ENCODE measurements around the gene LGALS7. TPM values are rescaled to one million over a fixed set of nuclear protein-coding genes. Genes with fewer than 3 reads are reported as not detected.

LGALS7 gene
- total and polyA plus RNA-seq, 2 of the 13 experiments (the other 11 are each of a cell fraction or from before 2014, with no cell fraction given) = 0.73 TPM; not detected in 1

DNA sequence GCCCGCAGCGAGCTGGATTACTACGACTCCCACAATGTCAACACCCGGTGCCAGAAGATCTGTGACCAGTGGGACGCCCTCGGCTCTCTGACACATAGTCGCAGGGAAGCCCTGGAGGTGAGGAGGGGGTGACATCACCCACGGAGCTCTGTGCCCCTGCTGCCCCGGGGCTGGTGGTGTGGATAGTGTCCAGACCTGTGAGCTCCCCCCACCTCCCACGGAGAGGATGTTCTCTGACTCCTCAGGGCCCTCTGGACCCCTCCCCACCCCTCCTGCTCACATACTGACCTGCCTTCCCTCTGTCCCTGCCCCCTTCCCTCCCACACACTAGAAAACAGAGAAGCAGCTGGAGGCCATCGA is 49.7 kb downstream of the LGALS7 start:
- H3K36me3 ChIP-seq (replicated peaks in 1 of 2; ENCODE audit: control insufficient read depth in 1 of 2, insufficient read depth in 2 of 2, low read length in 2 of 2) = peaks cover 24 to 66% of the 10 kb centered on the region in 2 experiments
- ChIA-PET CTCF (ENCODE audit: low intra/inter-chr PET ratio, low total read pairs) (no interaction called here), POLR2A (interaction anchor here (1.4 to 3.2 kb wide), 4 partner anchors 22 to 76 kb away, joined by 3 to 26 read pairs (median 9); partner anchors contain the start of gene ACTN4)
- FAIRE-seq = no peak
- in situ Hi-C loops (cut with HindIII; ENCODE audit: extremely low pct_ligation_motif_present, low pct_unique_long_range_greater_than_20kb) = no loop called here
- BruUV-seq (replicated peaks) = no TSS peak
- TF ChIP-seq RBM22 (optimal IDR thresholded peaks at IDR 0.05; ENCODE audit: low read length) = peak; percentile 42
- TF ChIP-seq, protein P1, sequence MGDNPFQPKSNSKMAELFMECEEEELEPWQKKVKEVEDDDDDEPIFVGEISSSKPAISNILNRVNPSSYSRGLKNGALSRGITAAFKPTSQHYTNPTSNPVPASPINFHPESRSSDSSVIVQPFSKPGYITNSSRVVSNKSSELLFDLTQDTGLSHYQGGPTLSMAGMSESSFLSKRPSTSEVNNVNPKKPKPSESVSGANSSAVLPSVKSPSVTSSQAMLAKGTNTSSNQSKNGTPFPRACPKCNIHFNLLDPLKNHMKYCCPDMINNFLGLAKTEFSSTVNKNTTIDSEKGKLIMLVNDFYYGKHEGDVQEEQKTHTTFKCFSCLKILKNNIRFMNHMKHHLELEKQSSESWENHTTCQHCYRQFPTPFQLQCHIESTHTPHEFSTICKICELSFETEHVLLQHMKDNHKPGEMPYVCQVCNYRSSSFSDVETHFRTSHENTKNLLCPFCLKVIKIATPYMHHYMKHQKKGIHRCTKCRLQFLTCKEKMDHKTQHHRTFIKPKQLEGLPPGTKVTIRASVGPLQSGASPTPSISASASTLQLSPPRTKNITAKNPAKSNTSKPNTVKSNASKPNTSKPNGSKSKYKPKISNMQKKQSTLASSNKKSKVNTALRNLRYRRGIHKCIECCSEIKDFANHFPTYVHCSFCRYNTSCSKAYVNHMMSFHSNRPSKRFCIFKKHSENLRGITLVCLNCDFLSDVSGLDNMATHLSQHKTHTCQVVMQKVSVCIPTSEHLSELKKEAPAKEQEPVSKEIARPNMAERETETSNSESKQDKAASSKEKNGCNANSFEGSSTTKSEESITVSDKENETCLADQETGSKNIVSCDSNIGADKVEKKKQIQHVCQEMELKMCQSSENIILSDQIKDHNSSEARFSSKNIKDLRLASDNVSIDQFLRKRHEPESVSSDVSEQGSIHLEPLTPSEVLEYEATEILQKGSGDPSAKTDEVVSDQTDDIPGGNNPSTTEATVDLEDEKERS (CRISPR knock-in tag; IDR thresholded peaks at IDR 0.05) = no peak
- DNase-seq (ENCODE audit: low spot score) = no peak
- intact Hi-C loops (cut with micrococcal nuclease; ENCODE audit: unreplicated experiment) = loop anchor here (2.0 to 5.0 kb wide), 2 partner anchors 23 to 71 kb away; no protein-coding TSS in a partner anchor
- no peaks in the 10 kb centered on the region for H3K9me3 ChIP-seq (ENCODE audit: low read length)
- ATAC-seq = no peak
- H2AFZ ChIP-seq (ENCODE audit: low read length) = no peak overlapping the region
- no peaks in the 10 kb centered on the region for H4K20me1 ChIP-seq (ENCODE audit: insufficient read depth, low read length)
- peaks cover 49% of the 10 kb centered on the region for H3K4me1 ChIP-seq (ENCODE audit: insufficient read depth, low read length)
- WGBS (ENCODE audit: low lambda C conversion rate) = 85% methylated on average over 4 of the region's 11 CpGs
- H3K4me3 ChIP-seq (replicated peaks in 1 of 3; ENCODE audit: insufficient read depth in 1 of 3, low read depth in 2 of 3, low read length in 3 of 3) = no peak overlapping the region
- H3K27me3 ChIP-seq (ENCODE audit: control insufficient read depth in 1 of 2, insufficient read depth in 2 of 2, low read length in 2 of 2) = no peaks in the 10 kb centered on the region
- H3K9ac ChIP-seq (ENCODE audit: insufficient read depth, low read depth, low read length) = no peak overlapping the region
- H3K79me2 ChIP-seq (ENCODE audit: insufficient read depth, low read length) = no peaks in the 10 kb centered on the region
- H3K27ac ChIP-seq (ENCODE audit: extremely low read length, insufficient read depth, low read length) = peak overlapping the region; percentile 82
- H3K4me2 ChIP-seq (ENCODE audit: low read depth, low read length) = no peak overlapping the region

- Histone ChIP-seq H3K4me1 (ENCODE audit: insufficient read depth, low read length) (peaks cover 50% of the 10 kb centered on the region), H3K4me2 (ENCODE audit: low read depth, low read length) (no peak overlapping the region), H3K79me2 (ENCODE audit: insufficient read depth, low read length) (no peaks in the 10 kb centered on the region), H4K20me1 (ENCODE audit: insufficient read depth, low read length) (no peaks in the 10 kb centered on the region), H3K36me3 (replicated peaks in 1 of 2; ENCODE audit: control insufficient read depth in 1 of 2, insufficient read depth in 2 of 2, low read length in 2 of 2) (peaks cover 24 to 69% of the 10 kb centered on the region in 2 experiments), H3K9me3 (ENCODE audit: low read length) (no peaks in the 10 kb centered on the region), H3K4me3 (replicated peaks in 1 of 3; ENCODE audit: insufficient read depth in 1 of 3, low read depth in 2 of 3, low read length in 3 of 3) (no peak overlapping the region), H3K27me3 (ENCODE audit: control insufficient read depth in 1 of 2, insufficient read depth in 2 of 2, low read length in 2 of 2) (no peaks in the 10 kb centered on the region), H3K27ac (ENCODE audit: extremely low read length, insufficient read depth, low read length) (peak overlapping the region; percentile 82), H3K9ac (ENCODE audit: insufficient read depth, low read depth, low read length) (peak overlapping the region; percentile 69), H2AFZ (ENCODE audit: low read length) (no peak overlapping the region)
- in situ Hi-C loops (cut with HindIII; ENCODE audit: extremely low pct_ligation_motif_present, low pct_unique_long_range_greater_than_20kb) (no loop called here), intact Hi-C loops (cut with micrococcal nuclease; ENCODE audit: unreplicated experiment) (loop anchor here (2.0 to 5.0 kb wide), 2 partner anchors 22 to 71 kb away; no protein-coding TSS in a partner anchor)
- CTCF ChIA-PET (ENCODE audit: low intra/inter-chr PET ratio, low total read pairs) = no interaction called here
- 100% methylated on average over 7 of the region's 10 CpGs for WGBS (ENCODE audit: low lambda C conversion rate)
- POLR2A ChIA-PET = interaction anchor here (1.6 to 3.2 kb wide), 6 partner anchors 21 to 126 kb away, joined by 3 to 26 read pairs (median 6); partner anchors contain the start of gene ACTN4
- ATAC-seq (no peak), DNase-seq (ENCODE audit: low spot score) (no peak), FAIRE-seq (no peak)
- no peak for TF ChIP-seq NONO (IDR thresholded peaks at IDR 0.05)
- TF ChIP-seq NONO (CRISPR knock-in tag; conservative IDR thresholded peaks at IDR 0.05) = peak; percentile 39; the same call in 1 of the 2 replicates
- peak in 1 of 2 experiments; percentile 32; a peak in 1 of 4 replicates for TF ChIP-seq POLR2A (IDR thresholded peaks at IDR 0.05; ENCODE audit: insufficient read depth in 1 of 2, low read depth in 2 of 2, low read length in 2 of 2)
- no peak for TF ChIP-seq SOX6 (IDR thresholded peaks at IDR 0.05)
- no peak for TF ChIP-seq SOX6 (CRISPR knock-in tag; IDR thresholded peaks at IDR 0.05)
- TF ChIP-seq ZMYM3 (CRISPR knock-in tag; IDR thresholded peaks at IDR 0.05) = peak; percentile 63; the same call in 1 of the 2 replicates
- TF ChIP-seq ZNF768 (CRISPR knock-in tag; IDR thresholded peaks at IDR 0.05) = peak; percentile 99
- no peak for TF ChIP-seq ZBTB7A (CRISPR knock-in tag; IDR thresholded peaks at IDR 0.05)
- TF ChIP-seq ZNF598 (CRISPR knock-in tag; IDR thresholded peaks at IDR 0.05; ENCODE audit: borderline replicate concordance) = no peak
- TF ChIP-seq POLR2G (IDR thresholded peaks at IDR 0.05; ENCODE audit: low read depth, low read length) = 0 out of 2 replicates have a peak, but pooled peaks have one; percentile 13
- TF ChIP-seq RBM22 (optimal IDR thresholded peaks at IDR 0.05; ENCODE audit: low read length) = peak; percentile 56
- TF ChIP-seq, protein P2, sequence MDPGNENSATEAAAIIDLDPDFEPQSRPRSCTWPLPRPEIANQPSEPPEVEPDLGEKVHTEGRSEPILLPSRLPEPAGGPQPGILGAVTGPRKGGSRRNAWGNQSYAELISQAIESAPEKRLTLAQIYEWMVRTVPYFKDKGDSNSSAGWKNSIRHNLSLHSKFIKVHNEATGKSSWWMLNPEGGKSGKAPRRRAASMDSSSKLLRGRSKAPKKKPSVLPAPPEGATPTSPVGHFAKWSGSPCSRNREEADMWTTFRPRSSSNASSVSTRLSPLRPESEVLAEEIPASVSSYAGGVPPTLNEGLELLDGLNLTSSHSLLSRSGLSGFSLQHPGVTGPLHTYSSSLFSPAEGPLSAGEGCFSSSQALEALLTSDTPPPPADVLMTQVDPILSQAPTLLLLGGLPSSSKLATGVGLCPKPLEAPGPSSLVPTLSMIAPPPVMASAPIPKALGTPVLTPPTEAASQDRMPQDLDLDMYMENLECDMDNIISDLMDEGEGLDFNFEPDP (CRISPR knock-in tag; conservative IDR thresholded peaks at IDR 0.05) = 0 out of 2 replicates have a peak, but pooled peaks have one; percentile 57
- no TSS peak for BruUV-seq (replicated peaks)
Observed at GRCh38 chr19:38722947-38723605, 50.2 kb downstream of the LGALS7 start.

All from HepG2 (cell line).